Psoas muscle (tissue), 8 donors: Measurements from ENCODE around the gene SHF. TPM values are rescaled to one million over a fixed set of nuclear protein-coding genes. Genes with fewer than 3 reads are reported as not detected.

ENCODE experiments used
- ATAC-seq, 4 donors: fragments of 200-7000 bp; cut with Tn5 transposase; one replicate each; pipeline ENCODE4 v1.9.1; 2020; ENCODE audit warnings: moderate library complexity in 3 of 4, mild to moderate bottlenecking in 2 of 4
- DNase-seq, 2 donors: peaks; one replicate each; pipeline ENCODE4 v3.0.0-alpha.2; 2020
- H3K27ac ChIP-seq: fragments of 200-600 bp; one replicate; pipeline ENCODE4 v1.8.0; 2022
- H3K27me3 ChIP-seq, 3 donors: fragments of 200-600 bp in 1 of 3; one replicate each; pipeline versions ENCODE4 v1.6.1 to v1.8.0; 2013 to 2022; ENCODE audit warnings: low read length in 2 of 3, mild to moderate bottlenecking in 2 of 3, moderate library complexity in 1 of 3; ENCODE audit not compliant: insufficient read depth in 3 of 3
- H3K36me3 ChIP-seq, 2 donors: fragments of 200-600 bp in 1 of 2; one replicate each; pipeline versions ENCODE4 v1.6.1 to v1.8.0; 2013 to 2022; ENCODE audit warnings: low read depth in 1 of 2, mild to moderate bottlenecking in 1 of 2, moderate library complexity in 1 of 2; ENCODE audit not compliant: insufficient read depth in 1 of 2
- H3K4me1 ChIP-seq: fragments of 200-600 bp; one replicate; pipeline ENCODE4 v1.8.0; 2022
- H3K4me3 ChIP-seq: fragments of 200-600 bp; one replicate; pipeline ENCODE4 v1.8.0; 2022; ENCODE audit warnings: mild to moderate bottlenecking
- H3K9me3 ChIP-seq: fragments of 200-600 bp; one replicate; pipeline ENCODE4 v1.8.0; 2022
- WGBS, 3 donors: extraction: QIAGEN DNeasy Blood & Tissue Kit; methylation state at CpG; one replicate each; pipeline versions ENCODE4 v1.1.6 to v1.1.7; 2013; 5-methylcytosine and 5-hydroxymethylcytosine counted together
- intact Hi-C, 2 donors: fragments of 100-400 bp; cut with DNase I; formaldehyde crosslinking; loops; one replicate each; pipeline versions ENCODE4 v1.11.0 to v1.14.2; 2022
- polyA plus RNA-seq, 3 donors: library from polyadenylated mRNA; stranded (reverse); fragments of 200-250 nt; gene quantifications; one replicate each; pipeline ENCODE4 v1.2.3, GENCODE V29; 2013
- total RNA-seq, 4 donors: library from RNA; stranded (reverse); fragmentation: NEBNext Ultra II Directional in 2 of 4; extraction: Animal tissue kit (Norgen Biotek cat#: 25700) in 2 of 4; gene quantifications; one replicate each; pipeline versions ENCODE4 v1.2.1 to v1.2.4, GENCODE V29; 2021 to 2023
- TF ChIP-seq, protein P1 (sequence below): fragments of 200-600 bp; IDR thresholded peaks from one replicate; pipeline ENCODE4 v1.8.0; 2022; ENCODE audit warnings: antibody characterized with exemption
- donor health status: healthy with polysubstance abuse.
- donor health status: DM: no; HTN: no; CAD: no; lungs with moderate emphysema.
- donor health status: Bipolar disorder and iron deficiency.
- donor health status: healthy.
- donor health status: DM: yes; HTN: yes; CAD: no.
- donor health status: DM: no; HTN: no; CAD: no.
- donor health status: DM: no; HTN: no; CAD: no.
- donor health status: DM: yes; HTN: yes; CAD: no.

The SHF gene
- total and polyA plus RNA-seq, 7 donors = 0.73 to 4.0 (median 1.7) TPM

DNA sequence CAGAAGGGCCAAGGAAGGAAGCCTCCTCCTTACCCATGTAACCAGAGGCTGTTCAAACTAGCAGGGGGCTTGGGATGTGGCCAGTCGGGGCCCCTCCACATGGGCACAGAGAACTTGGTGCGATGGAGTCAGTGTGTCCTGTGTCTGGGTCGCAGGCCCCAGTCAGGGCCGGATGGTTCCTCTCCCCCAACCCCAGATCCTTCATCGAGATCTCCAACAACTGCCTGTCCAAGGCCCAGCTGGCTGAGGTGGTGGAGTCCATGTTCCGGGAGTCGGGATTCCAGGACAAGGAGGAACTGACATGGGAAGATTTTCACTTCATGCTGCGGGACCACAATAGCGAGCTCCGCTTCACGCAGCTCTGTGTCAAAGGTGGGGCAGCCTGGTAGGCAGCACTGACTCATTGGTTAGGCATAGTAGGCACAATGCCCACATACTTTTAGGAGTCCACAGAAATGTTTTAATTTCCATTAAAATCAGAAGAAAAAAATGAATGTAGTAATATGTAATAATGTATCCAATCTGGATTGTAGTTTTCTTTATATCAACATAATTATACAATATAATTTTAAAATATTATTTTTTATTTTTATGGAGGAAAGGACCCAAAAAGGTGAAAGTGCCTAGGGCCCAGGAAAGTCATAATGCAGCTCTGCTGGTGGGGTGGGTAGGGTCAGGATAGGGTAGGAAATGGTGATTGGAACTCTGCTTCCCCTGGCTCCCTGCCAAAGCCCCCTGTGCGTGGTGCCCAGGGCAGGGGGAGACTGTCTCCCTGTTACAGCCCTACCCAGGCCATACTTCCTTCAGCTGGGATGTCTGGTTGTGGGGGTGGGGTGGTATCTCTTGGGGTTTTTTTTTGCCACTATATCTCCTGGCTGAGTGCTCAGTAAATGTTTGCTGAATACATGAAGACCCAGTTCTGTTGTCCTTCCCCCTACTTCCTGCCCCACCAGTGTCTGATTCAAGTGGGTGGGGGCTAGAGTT lies 39.4 kb downstream of the SHF start:
- no peaks in the 10 kb centered on the region for H3K9me3 ChIP-seq
- intact Hi-C loops = no loop called here
- DNase-seq = no peak
- H3K4me3 ChIP-seq = no peak overlapping the region
- no peak for ATAC-seq
- H3K4me1 ChIP-seq = no peaks in the 10 kb centered on the region
- H3K27me3 ChIP-seq = no peaks in the 10 kb centered on the region
- no peaks in the 10 kb centered on the region for H3K36me3 ChIP-seq
- 79 to 85% (median 84%) methylated on average over 12 of the region's 12 CpGs for WGBS, 3 donors
- TF ChIP-seq, protein P1, sequence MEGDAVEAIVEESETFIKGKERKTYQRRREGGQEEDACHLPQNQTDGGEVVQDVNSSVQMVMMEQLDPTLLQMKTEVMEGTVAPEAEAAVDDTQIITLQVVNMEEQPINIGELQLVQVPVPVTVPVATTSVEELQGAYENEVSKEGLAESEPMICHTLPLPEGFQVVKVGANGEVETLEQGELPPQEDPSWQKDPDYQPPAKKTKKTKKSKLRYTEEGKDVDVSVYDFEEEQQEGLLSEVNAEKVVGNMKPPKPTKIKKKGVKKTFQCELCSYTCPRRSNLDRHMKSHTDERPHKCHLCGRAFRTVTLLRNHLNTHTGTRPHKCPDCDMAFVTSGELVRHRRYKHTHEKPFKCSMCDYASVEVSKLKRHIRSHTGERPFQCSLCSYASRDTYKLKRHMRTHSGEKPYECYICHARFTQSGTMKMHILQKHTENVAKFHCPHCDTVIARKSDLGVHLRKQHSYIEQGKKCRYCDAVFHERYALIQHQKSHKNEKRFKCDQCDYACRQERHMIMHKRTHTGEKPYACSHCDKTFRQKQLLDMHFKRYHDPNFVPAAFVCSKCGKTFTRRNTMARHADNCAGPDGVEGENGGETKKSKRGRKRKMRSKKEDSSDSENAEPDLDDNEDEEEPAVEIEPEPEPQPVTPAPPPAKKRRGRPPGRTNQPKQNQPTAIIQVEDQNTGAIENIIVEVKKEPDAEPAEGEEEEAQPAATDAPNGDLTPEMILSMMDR = no peak
- no peak overlapping the region for H3K27ac ChIP-seq

DNA sequence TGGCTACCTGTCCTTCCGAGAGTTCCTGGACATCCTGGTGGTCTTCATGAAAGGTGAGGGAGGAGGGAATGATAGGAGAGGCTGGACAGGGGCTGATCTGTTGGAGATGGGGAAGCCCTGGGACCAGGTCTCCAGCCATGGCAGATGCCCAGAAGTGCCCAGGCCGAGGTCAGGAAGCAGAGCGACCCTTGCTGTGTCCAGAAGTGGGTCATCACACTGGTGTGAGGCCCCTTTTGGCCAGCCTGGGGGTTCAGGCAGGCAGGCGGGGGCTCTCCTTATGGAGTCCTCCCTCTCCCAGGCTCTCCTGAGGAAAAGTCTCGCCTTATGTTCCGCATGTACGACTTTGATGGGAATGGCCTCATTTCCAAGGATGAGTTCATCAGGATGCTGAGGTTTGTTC lies 40.2 kb downstream of the SHF start:
- Histone ChIP-seq H3K27me3 (no peaks in the 10 kb centered on the region), H3K27ac (no peak overlapping the region), H3K4me1 (no peaks in the 10 kb centered on the region), H3K36me3 (no peaks in the 10 kb centered on the region), H3K4me3 (no peak overlapping the region), H3K9me3 (no peaks in the 10 kb centered on the region)
- TF ChIP-seq, protein P1 = no peak
- intact Hi-C loops = no loop called here
- ATAC-seq (no peak), DNase-seq (no peak)
- 86 to 96% (median 88%) methylated on average over 6 to 7 of the region's 7 CpGs for WGBS, 3 donors

GRCh38 chr15:45146405-45146804 lies 41.4 kb downstream of the SHF start:
- WGBS, 3 donors = 72 to 82% (median 73%) methylated on average over 4 of the region's 4 CpGs
- no peak overlapping the region for H3K4me3 ChIP-seq
- intact Hi-C loops = no loop called here

DNA sequence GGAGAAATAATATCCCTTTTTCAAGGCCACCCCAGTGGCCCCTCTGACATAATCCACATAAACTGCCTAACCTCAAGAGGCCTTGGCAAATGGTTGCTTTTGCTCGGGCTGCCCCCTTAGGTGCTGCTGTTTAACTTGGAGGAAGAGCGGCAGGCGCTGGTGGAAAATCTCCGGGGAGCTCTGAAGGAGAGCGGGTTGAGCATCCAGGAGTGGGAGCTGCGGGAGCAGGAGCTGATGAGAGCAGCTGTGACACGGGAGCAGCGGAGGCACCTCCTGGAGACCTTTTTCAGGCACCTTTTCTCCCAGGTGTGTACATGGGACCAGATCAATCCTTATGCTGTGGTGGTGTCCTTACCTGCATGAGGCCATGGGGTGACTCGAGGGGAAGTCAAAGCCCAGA lies 43.0 kb downstream of the SHF start:
- H3K9me3 ChIP-seq = no peaks in the 10 kb centered on the region
- WGBS, 3 donors = 69 to 74% (median 74%) methylated on average over 9 of the region's 9 CpGs
- DNase-seq = no peak
- no peak for ATAC-seq
- H3K4me3 ChIP-seq = no peak overlapping the region
- TF ChIP-seq, protein P1 = no peak
- H3K27ac ChIP-seq = no peak overlapping the region
- H3K4me1 ChIP-seq = no peaks in the 10 kb centered on the region
- no peaks in the 10 kb centered on the region for H3K27me3 ChIP-seq
- intact Hi-C loops = no loop called here
- no peaks in the 10 kb centered on the region for H3K36me3 ChIP-seq

More at GRCh38 chr15:45146405-45146804, 41.4 kb downstream of the SHF start:
- Histone ChIP-seq H3K4me1 (no peaks in the 10 kb centered on the region), H3K9me3 (no peaks in the 10 kb centered on the region), H3K27ac (no peak overlapping the region), H3K27me3 (no peaks in the 10 kb centered on the region), H3K36me3 (no peaks in the 10 kb centered on the region)
- DNase-seq = no peak
- no peak for ATAC-seq
- TF ChIP-seq, protein P1 = no peak
